NCI-H1092 treated with DMSO at 0.1 percent for 48 hours (cell line): ENCODE measurements around the gene MYZAP.

Experiments
- DNase-seq: peaks from one replicate; lab custom pipeline; 2025; lab: John Stamatoyannopoulos, UW

MYZAP gene

GRCh38 chr15:57696146-57696545 is 104.4 kb downstream of the MYZAP start:
- DNase-seq, result peak; percentile 48

- no peak for DNase-seq
These were observed 105.9 kb downstream of the MYZAP start for GRCh38 chr15:57697588-57697987.

GRCh38 chr15:57698243-57698642 is 106.5 kb downstream of the MYZAP start:
- peak; percentile 1 for DNase-seq

GRCh38 chr15:57698991-57699390 is 107.3 kb downstream of the MYZAP start:
- no peak for DNase-seq

- no peak for DNase-seq
These were observed 111.7 kb downstream of the MYZAP start for GRCh38 chr15:57703387-57703786.

- DNase-seq, result no peak
These were observed 112.7 kb downstream of the MYZAP start for GRCh38 chr15:57704441-57704840.

GRCh38 chr15:57705746-57706404 is 114.2 kb downstream of the MYZAP start:
- DNase-seq, result no peak

- peak; percentile 95 for DNase-seq
These were observed 114.9 kb downstream of the MYZAP start, which contains the start of gene POLR2M for GRCh38 chr15:57706405-57707209. POLR2M (plus strand) TSS chr15:57706714; CDS start chr15:57706843, 129 bp downstream.

GRCh38 chr15:57708047-57708446 is 116.3 kb downstream of the MYZAP start:
- no peak for DNase-seq

GRCh38 chr15:57718309-57718708 is 126.6 kb downstream of the MYZAP start:
- no peak for DNase-seq

GRCh38 chr15:57720867-57721266 is 129.2 kb downstream of the MYZAP start:
- DNase-seq, result no peak

- DNase-seq, result no peak
These were observed 134.7 kb downstream of the MYZAP start for GRCh38 chr15:57726411-57726810.

- DNase-seq, result no peak
These were observed 135.3 kb downstream of the MYZAP start for GRCh38 chr15:57727031-57727430.

- DNase-seq, result no peak
These were observed 136.7 kb downstream of the MYZAP start for GRCh38 chr15:57728436-57728835.

GRCh38 chr15:57730876-57731275 is 139.2 kb downstream of the MYZAP start:
- no peak for DNase-seq

GRCh38 chr15:57731530-57732103 is 139.9 kb downstream of the MYZAP start:
- DNase-seq, result no peak

- DNase-seq, result peak; percentile 4
These were observed 141.0 kb downstream of the MYZAP start for GRCh38 chr15:57732526-57733331.

GRCh38 chr15:57734860-57735259 is 143.2 kb downstream of the MYZAP start:
- no peak for DNase-seq
